B cell (primary cell): Measurements from ENCODE around the gene FAM174C. TPM values are rescaled to one million over a fixed set of nuclear protein-coding genes. Genes with fewer than 3 reads are reported as not detected.

Source experiments
- ATAC-seq: fragments of 200-7000 bp; cut with Tn5 transposase; one replicate; pipeline ENCODE4 v1.10.0; 2021; ENCODE audit warnings: low read depth, mild to moderate bottlenecking, moderate number of reproducible peaks, moderate library complexity
- CTCF ChIA-PET: fragments of 350-600 bp; sonication (Branson Sonifier 250); formaldehyde crosslinking; loops from one replicate; lab custom pipeline; 2021; ENCODE audit warnings: antibody characterized with exemption, inconsistent platforms; lab: Charles Lee
- POLR2A ChIA-PET: fragments of 350-600 bp; sonication (Branson Sonifier 250); formaldehyde crosslinking; loops from one replicate; lab custom pipeline; 2021; ENCODE audit warnings: antibody characterized with exemption; lab: Charles Lee
- DNase-seq: peaks from one replicate; pipeline ENCODE4 v3.0.0; 2013
- H2AFZ ChIP-seq: 2 replicates; pipeline ENCODE4 v1.6.1; 2012; ENCODE audit warnings: mild to moderate bottlenecking, low read depth, low read length; ENCODE audit not compliant: insufficient read depth, poor library complexity, severe bottlenecking
- H3K27ac ChIP-seq, 2 donors: 1 replicate in 1 of 2; 2 replicates in 1 of 2; pipeline ENCODE4 v1.5.1; 2012 to 2013; ENCODE audit warnings: low read length in 2 of 2, mild to moderate bottlenecking in 2 of 2, moderate library complexity in 1 of 2
- H3K27me3 ChIP-seq, 4 experiments: fragments of 200-600 bp in 1 of 4; sonication (generic) in 1 of 4; replicated peaks in 1 of 4; 1 replicate in 2 of 4; 2 replicates in 2 of 4; pipeline versions ENCODE4 v1.6.1 to v1.7.0; 2013 to 2016; ENCODE audit warnings: low read length in 3 of 4, mild to moderate bottlenecking in 2 of 4, mixed read lengths in 1 of 4, moderate library complexity in 1 of 4; ENCODE audit not compliant: insufficient read depth in 4 of 4, control insufficient read depth in 3 of 4; ENCODE audit errors: control extremely low read depth in 1 of 4
- H3K36me3 ChIP-seq, 2 experiments: replicated peaks in 1 of 2; 1 replicate in 1 of 2; 2 replicates in 1 of 2; pipeline versions ENCODE4 v1.6.1 to v1.7.1; 2013; ENCODE audit warnings: low read length in 1 of 2; ENCODE audit not compliant: insufficient read depth in 2 of 2, control insufficient read depth in 1 of 2; ENCODE audit errors: control extremely low read depth in 1 of 2, extremely low read depth in 1 of 2
- H3K4me1 ChIP-seq, 2 donors: fragments of 200-600 bp in 1 of 2; sonication (generic) in 1 of 2; 1 replicate in 1 of 2; 2 replicates in 1 of 2; pipeline versions ENCODE4 v1.5.1 to v1.6.1; 2013 to 2017; ENCODE audit warnings: low read length in 2 of 2; ENCODE audit not compliant: control insufficient read depth in 2 of 2, insufficient read depth in 2 of 2
- H3K4me2 ChIP-seq: replicated peaks from 2 replicates; pipeline ENCODE3; 2012; ENCODE audit warnings: mild to moderate bottlenecking, low read depth, low read length; ENCODE audit not compliant: poor library complexity, severe bottlenecking
- H3K4me3 ChIP-seq, 5 experiments: fragments of 200-600 bp in 1 of 5; sonication (generic) in 1 of 5; 1 replicate in 3 of 5; 2 replicates in 2 of 5; pipeline versions ENCODE4 v1.5.1 to v1.7.0; 2011 to 2016; ENCODE audit warnings: low read length in 4 of 5, mild to moderate bottlenecking in 4 of 5, low read depth in 2 of 5, control low read depth in 1 of 5, moderate library complexity in 1 of 5; ENCODE audit not compliant: insufficient read depth in 1 of 5; ENCODE audit errors: control extremely low read depth in 1 of 5, extremely low read depth in 1 of 5
- H3K79me2 ChIP-seq: fragments of 200-600 bp; sonication (generic); one replicate; pipeline ENCODE4 v1.6.0; 2016; ENCODE audit warnings: low read length; ENCODE audit not compliant: control insufficient read depth, insufficient read depth
- H3K9ac ChIP-seq: fragments of 200-600 bp; sonication (generic); 2 replicates; pipeline ENCODE4 v1.6.1; 2017; ENCODE audit warnings: mild to moderate bottlenecking, low read length, moderate library complexity
- H3K9me3 ChIP-seq, 3 donors: one replicate each; pipeline versions ENCODE4 v1.6.1 to v1.7.1; 2013; ENCODE audit warnings: low read length in 2 of 3; ENCODE audit not compliant: control insufficient read depth in 2 of 3, insufficient read depth in 1 of 3; ENCODE audit errors: control extremely low read depth in 1 of 3
- H4K20me1 ChIP-seq: 2 replicates; pipeline ENCODE4 v1.6.0; 2012; ENCODE audit warnings: mild to moderate bottlenecking, low read length; ENCODE audit not compliant: insufficient read depth, control insufficient read depth, poor library complexity, severe bottlenecking
- H3K27ac Mint-ChIP-seq: one replicate; pipeline ENCODE4 v1.8.0; 2021; ENCODE audit warnings: mixed read lengths
- H3K27me3 Mint-ChIP-seq: one replicate; pipeline ENCODE4 v1.8.0; 2021; ENCODE audit warnings: mixed read lengths
- H3K4me1 Mint-ChIP-seq: one replicate; pipeline ENCODE4 v1.8.0; 2021; ENCODE audit warnings: mixed read lengths
- H3K4me3 Mint-ChIP-seq: one replicate; pipeline ENCODE4 v1.8.0; 2021; ENCODE audit warnings: mixed read lengths
- H3K9me3 Mint-ChIP-seq: one replicate; pipeline ENCODE4 v1.8.0; 2022; ENCODE audit warnings: mixed read lengths; ENCODE audit not compliant: insufficient read depth
- CTCF ChIP-seq: fragments of 200-600 bp; IDR thresholded peaks from one replicate; pipeline ENCODE4 v1.8.0; 2022; ENCODE audit warnings: antibody characterized with exemption, mild to moderate bottlenecking
- EZH2 ChIP-seq: IDR thresholded peaks from 2 replicates; pipeline ENCODE4 v1.6.1; 2012; ENCODE audit warnings: borderline replicate concordance, low read depth, mild to moderate bottlenecking, moderate library complexity, low read length; ENCODE audit not compliant: insufficient read depth, poor library complexity, severe bottlenecking
- WGBS: methylation state at CpG from one replicate; pipeline ENCODE4 v1.1.5; 2013; ENCODE audit warnings: missing lambda C conversion rate; ENCODE audit not compliant: insufficient coverage; 5-methylcytosine and 5-hydroxymethylcytosine counted together
- intact Hi-C: fragments of 100-400 bp; cut with micrococcal nuclease; formaldehyde crosslinking; loops from one replicate; pipeline ENCODE4 v1.10.0; 2022
- polyA plus RNA-seq: library from polyadenylated mRNA; depleted of rRNA; stranded (reverse); fragments of >200 nt; gene quantifications from 2 replicates; pipeline ENCODE4 v1.2.3, GENCODE V29; 2012
- total RNA-seq, 2 donors: library from RNA; stranded (reverse); fragments of 120-200 nt in 1 of 2; gene quantifications; 1 replicate in 1 of 2; 2 replicates in 1 of 2; pipeline versions ENCODE4 v1.2.3 to v1.2.4, GENCODE V29; 2013 to 2022

The FAM174C gene
- total and polyA plus RNA-seq, 2 donors (not counting 1 experiment from before 2014, with no cell fraction given), result 41.1 to 70.6 TPM

DNA sequence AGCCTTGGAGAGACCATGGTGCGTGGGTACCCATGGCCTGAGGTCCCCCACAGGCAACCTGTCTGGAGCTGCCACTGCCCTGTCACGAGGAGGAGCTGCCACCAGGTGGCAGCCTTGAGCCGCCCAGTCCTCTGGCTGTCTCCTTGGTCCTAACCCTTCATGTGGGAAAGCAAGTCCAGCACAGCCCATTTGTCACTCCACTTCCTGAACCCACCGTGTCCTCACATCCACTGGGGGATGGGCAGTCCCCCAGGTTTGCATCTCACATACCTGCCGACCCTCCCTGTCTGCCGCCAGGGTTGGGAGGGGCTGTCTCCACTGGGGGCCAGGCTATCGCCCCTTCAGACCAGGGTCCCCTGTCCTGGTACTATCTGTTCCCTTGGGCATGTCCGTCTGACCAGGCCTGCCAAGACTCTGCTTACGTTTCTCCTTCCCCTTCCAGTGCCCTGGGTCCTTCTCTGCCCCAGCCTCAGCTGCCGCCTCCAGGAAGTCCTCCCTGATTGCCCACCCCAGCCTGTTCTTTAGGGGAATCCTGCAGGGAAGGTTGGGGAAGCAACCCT, 4.5 kb downstream of the FAM174C start:
- H3K4me1 ChIP-seq, result peaks cover 13 to 20% of the 10 kb centered on the region in 2 donors
- ChIA-PET CTCF (interaction anchor here (0.8 to 2.4 kb wide), 16 partner anchors 11 to 546 kb away, joined by 3 to 37 read pairs (median 4); partner anchors contain the start of genes CIRBP and WDR18), POLR2A (interaction anchor here (0.5 to 1.0 kb wide), 6 partner anchors 11 to 279 kb away, joined by 3 to 8 read pairs (median 4); partner anchors contain the start of genes CIRBP and NDUFS7)
- H3K27me3 ChIP-seq, result peaks cover 0 to 18% (median 9%) of the 10 kb centered on the region in 4 experiments
- peaks cover 0 to 17% of the 10 kb centered on the region in 2 experiments for H3K36me3 ChIP-seq
- intact Hi-C loops, result loop anchor here (1.0 to 2.0 kb wide), 3 partner anchors 65 to 127 kb away; partner anchors contain the start of gene DAZAP1
- ATAC-seq (peak; percentile 11), DNase-seq (peak; percentile 88)
- peaks cover 0 to 2% (median 0%) of the 10 kb centered on the region in 3 donors for H3K9me3 ChIP-seq
- no peak overlapping the region for H3K27ac ChIP-seq
- H3K9ac ChIP-seq, result no peak overlapping the region
- Mint-ChIP-seq H3K9me3 (no peaks in the 10 kb centered on the region), H3K27ac (peak overlapping the region; percentile 83), H3K4me3 (no peak overlapping the region), H3K4me1 (peaks cover 23% of the 10 kb centered on the region), H3K27me3 (peaks cover 9% of the 10 kb centered on the region)
- 36% methylated on average over 9 of the region's 10 CpGs for WGBS
- no peak overlapping the region for H2AFZ ChIP-seq
- no peak overlapping the region for H3K4me2 ChIP-seq
- TF ChIP-seq CTCF, result peak; percentile 94
- no peak for TF ChIP-seq EZH2
- H3K79me2 ChIP-seq, result peaks cover 32% of the 10 kb centered on the region
- H4K20me1 ChIP-seq, result peaks cover 42% of the 10 kb centered on the region
- no peak overlapping the region for H3K4me3 ChIP-seq
